ENCODE measurements around the gene ACSS3.
"Not testable (repeated sequence)": the region's sequence is repeated elsewhere in the genome, so short reads cannot be mapped to it uniquely, and the experiment has no call there.

Gene ACSS3, protein sequence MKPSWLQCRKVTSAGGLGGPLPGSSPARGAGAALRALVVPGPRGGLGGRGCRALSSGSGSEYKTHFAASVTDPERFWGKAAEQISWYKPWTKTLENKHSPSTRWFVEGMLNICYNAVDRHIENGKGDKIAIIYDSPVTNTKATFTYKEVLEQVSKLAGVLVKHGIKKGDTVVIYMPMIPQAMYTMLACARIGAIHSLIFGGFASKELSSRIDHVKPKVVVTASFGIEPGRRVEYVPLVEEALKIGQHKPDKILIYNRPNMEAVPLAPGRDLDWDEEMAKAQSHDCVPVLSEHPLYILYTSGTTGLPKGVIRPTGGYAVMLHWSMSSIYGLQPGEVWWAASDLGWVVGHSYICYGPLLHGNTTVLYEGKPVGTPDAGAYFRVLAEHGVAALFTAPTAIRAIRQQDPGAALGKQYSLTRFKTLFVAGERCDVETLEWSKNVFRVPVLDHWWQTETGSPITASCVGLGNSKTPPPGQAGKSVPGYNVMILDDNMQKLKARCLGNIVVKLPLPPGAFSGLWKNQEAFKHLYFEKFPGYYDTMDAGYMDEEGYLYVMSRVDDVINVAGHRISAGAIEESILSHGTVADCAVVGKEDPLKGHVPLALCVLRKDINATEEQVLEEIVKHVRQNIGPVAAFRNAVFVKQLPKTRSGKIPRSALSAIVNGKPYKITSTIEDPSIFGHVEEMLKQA

GRCh38 chr12:81077686-81078441, at the start of gene ACSS3:
Gene ACSS3 (plus strand): TSS chr12:81078079. CDS start chr12:81078121, 42 bp downstream.
- peak; percentile 15 for DNase-seq

GRCh38 chr12:81034926-81035325, 43.0 kb upstream of the ACSS3 start:
- DNase-seq = no peak

- DNase-seq = no peak
Measured at GRCh38 chr12:81039231-81039630, 38.6 kb upstream of the ACSS3 start.

GRCh38 chr12:81043979-81044740, 33.7 kb upstream of the ACSS3 start:
- DNase-seq = no peak

DNA sequence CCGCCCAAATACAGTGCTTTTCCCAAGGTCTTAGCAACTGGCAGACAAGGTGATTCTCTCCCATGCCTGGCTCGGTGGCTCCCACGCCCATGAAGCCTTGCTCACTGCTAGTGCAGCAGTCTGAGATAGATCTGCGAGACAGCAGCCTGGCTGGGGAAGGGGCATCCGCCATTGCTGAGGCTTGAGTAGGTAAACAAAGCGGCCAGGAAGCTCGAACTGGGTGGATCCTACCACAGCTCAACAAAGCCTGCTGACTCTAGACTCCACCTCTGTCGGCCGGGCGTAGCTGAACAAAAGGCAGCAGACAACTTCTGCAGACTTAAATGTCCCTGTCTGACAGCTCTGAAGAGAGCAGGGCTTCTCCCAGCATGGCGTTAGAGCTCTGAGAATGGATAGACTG, 12.9 kb upstream of the ACSS3 start:
- not testable (repeated sequence) for DNase-seq

GRCh38 chr12:81070846-81071245, 7.0 kb upstream of the ACSS3 start:
- no peak for DNase-seq

- DNase-seq = no peak
Measured at GRCh38 chr12:81075539-81075938, 2.3 kb upstream of the ACSS3 start.

GRCh38 chr12:81077329-81077685, 572 bp upstream of the ACSS3 start:
- peak; percentile 38 for DNase-seq

DNA sequence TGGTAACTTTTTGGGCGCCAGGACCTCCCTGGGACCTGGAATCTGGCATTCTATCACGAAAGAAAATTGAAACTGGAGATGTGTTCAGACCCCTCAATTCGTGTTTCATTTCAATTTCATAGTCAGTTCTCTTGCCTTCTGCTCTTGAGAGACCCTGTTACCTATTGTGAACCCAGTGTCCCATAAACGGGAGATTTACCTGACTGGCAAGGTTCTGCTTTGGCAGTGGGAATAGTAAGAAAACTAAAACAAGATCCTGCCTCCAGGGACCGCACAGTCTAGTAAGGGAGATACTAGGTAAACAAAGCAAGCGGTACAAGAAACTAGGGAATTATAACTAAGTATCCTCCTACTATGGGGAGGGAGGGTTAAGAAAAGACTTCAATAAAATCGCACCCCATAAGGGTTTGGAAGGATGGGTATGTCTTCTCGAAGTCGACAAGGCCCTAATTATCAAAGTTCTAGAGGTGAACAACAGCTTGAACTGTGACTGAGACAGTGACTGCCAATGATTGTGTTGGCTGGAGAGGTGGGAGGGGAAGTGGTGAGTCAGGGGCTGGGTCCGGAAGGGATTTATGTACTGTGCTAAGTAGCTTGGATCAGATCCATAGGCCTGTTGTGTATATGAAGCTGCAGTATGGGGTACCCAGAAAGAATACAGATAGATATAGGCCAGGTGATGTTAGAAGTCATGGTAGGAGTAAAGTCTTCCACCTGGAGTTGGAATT, 754 bp downstream of the ACSS3 start:
- DNase-seq = peak; percentile 8

DNA sequence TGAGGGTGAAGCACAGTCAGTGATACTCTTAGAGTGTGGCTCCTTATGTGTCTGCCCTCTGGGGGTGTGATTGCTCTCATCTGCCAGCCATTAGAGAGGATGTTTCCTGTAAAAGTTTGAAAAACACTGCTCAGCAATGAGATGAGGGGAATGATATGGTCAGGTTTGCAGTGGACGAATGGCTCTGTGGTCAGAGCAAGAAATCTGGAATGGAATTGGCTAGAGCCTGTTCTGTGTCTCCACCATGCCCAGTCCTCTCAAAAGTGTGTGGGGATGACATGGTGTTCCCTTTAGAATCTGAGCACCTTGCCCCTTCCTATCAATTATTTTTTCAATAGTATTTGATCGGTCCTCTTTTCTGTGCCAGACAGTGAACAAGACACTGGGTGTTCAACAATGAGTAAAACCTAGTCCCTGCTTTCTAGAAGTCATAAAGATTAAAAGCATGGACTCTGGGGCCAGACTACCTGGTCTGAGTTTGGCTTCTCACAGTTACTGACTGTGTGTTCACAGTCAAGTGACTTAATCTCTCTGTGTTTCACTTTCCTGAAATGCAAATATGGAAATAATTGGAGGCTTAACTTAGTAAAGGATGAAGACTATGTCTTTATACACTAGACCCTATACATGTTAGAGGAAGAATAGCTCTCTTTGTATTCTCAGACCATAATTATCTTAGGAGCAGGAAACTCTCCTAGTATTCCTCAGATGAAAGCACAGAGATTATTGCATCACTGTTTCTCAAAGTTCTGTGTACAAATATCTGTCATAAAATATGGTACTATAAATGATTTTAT, 1.6 kb downstream of the ACSS3 start:
- DNase-seq = no peak

- no peak for DNase-seq
Measured at GRCh38 chr12:81080431-81080983, 2.6 kb downstream of the ACSS3 start.

DNA sequence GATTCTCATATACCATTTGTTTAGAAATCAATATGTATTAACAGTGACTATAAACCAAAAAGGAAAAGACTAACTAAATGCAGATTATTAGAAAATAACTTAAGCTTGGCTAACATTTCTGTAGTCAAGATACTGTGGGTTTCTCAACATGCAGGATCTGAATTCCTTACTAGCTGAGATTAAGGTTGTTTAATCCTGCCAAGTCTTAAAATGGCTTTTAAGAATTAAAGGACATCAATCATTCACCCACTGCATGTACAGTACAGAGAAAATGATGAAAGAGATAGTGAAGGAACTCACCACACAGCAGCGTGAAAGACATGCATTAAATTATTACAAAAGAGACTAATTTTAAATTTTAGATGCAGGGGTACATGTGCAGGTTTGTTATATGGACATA, 3.8 kb downstream of the ACSS3 start:
- no peak for DNase-seq

DNA sequence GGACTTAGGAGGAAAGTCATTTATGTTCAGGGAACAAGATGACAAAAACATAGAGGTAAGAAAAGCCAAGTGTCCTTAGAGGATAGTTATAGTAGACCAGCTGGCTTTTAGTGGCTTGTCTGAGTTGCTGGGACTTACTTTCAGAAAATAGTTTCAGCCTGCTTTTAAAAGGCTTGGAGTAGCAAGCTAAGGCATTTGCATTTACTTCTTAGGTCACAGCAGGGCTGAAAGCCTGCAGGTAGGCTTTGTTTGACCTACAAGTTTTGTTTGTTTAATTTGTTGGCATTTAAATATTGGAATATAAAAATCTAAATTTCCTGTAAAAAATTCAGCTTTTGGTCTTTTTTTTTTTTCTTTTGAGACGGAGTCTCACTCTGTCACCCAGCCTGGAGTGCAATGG, 5.1 kb downstream of the ACSS3 start:
- DNase-seq = no peak

GRCh38 chr12:81083906-81084513, 6.1 kb downstream of the ACSS3 start:
- no peak for DNase-seq

DNA sequence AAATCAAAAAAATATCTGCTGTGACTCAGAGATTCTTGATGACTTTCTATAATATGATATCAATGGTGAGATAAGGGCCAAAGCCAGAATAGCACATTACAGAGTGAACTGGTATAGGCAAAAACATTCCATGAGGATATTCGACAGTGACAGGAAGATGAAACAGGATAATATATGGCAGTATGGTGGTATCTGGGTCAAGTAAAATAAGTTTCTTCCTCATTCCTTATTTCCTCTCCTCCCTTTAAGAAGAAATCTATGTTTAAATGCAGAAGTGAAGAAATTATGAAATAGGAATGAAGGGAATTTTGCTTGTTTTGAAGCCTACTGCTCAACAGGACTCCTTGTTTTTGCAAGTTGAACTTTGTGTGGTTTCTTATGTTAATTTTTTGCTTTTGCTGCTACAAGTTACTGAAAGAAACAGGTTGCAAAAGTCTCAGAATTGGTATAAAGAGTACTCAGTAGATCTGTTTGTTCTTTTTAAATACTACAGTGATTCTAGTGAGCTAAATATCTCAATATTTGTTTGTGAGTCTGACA, 7.0 kb downstream of the ACSS3 start:
- no peak for DNase-seq

- DNase-seq = no peak
Measured at GRCh38 chr12:81085832-81086231, 8.0 kb downstream of the ACSS3 start.

GRCh38 chr12:81086342-81086741, 8.5 kb downstream of the ACSS3 start:
- peak; percentile 43 for DNase-seq

DNA sequence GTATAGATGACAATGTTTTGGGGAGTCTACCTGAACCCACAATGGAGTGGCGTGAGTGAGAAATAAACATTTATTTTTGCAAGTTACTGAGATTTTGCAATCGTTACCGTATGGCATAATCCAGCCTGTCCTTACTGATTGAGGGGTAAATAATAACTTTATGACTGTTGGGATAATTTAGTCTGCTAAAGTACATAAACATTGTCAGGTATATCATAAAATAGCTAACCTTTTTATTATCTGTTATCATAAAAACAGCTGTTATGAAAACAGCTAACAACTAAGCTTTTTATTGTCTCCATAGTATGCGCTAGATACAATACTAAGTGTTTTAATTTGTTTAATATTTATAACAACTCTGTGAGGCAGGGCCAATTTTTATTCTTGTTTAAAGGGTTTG, 10.3 kb downstream of the ACSS3 start:
- no peak for DNase-seq

- no peak for DNase-seq
Measured at GRCh38 chr12:81089412-81089811, 11.5 kb downstream of the ACSS3 start.

GRCh38 chr12:81092053-81092452, 14.2 kb downstream of the ACSS3 start:
- no peak for DNase-seq
